Activated CD4-positive, alpha-beta T cell treated with anti-CD3 and anti-CD28 coated beads, Interleukin-2, amount 50 U/mL, for 24 hours (primary cell): ENCODE results near the gene WNT1.
A peak's percentile ranks its signal among the peaks of the same experiment; 100 is the strongest.

Source experiments
- DNase-seq, 2 donors: peaks; one replicate each; pipeline ENCODE4 v3.0.0-alpha.2; 2020; ENCODE audit warnings: low read depth in 1 of 2, low spot score in 1 of 2

Gene WNT1

GRCh38 chr12:48999371-49000131, 21.4 kb downstream of the WNT1 start, which contains the start of gene DDN:
Gene DDN, minus strand, starts transcription at chr12:48999375. Its CDS starts 88 bp downstream, at chr12:48999287.
- DNase-seq: peak in 1 of 2 donors; percentile 13

GRCh38 chr12:49000346-49000745, 22.2 kb downstream of the WNT1 start:
- no peak for DNase-seq

- DNase-seq: no peak
Measured at GRCh38 chr12:49008943-49009342, 30.8 kb downstream of the WNT1 start.

GRCh38 chr12:49010092-49010668, 32.1 kb downstream of the WNT1 start:
- DNase-seq: no peak

- DNase-seq: no peak
Measured at GRCh38 chr12:49012739-49013138, 34.6 kb downstream of the WNT1 start.

- no peak for DNase-seq
Measured at GRCh38 chr12:49013428-49013827, 35.3 kb downstream of the WNT1 start.

DNA sequence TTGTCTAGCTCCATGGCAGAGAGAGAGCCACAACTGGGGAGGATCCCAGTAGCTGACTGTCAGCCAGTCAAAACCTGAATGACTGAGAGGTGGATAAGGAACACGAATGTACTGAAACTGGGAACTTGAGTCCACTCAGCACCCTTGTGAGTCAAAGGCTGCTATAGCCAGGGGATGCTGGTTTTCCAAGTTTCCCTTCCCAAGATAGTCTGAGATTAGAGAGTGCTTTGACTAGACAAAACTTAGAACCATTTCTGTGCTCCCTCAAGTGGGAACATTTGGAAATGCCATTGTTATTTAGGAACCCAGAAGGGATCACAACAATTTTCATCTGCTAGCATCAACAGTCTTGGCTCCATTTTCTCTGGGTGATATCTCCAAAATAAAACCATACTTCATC, 36.4 kb downstream of the WNT1 start:
- DNase-seq: no peak

- DNase-seq: no peak
Measured at GRCh38 chr12:49015196-49015595, 37.1 kb downstream of the WNT1 start.

GRCh38 chr12:49017891-49018260, 39.8 kb downstream of the WNT1 start:
- no peak for DNase-seq

GRCh38 chr12:49018261-49019119, 40.4 kb downstream of the WNT1 start, which contains the start of gene PRKAG1:
Gene PRKAG1, minus strand, starts transcription at chr12:49018776. Its CDS starts 36 bp downstream, at chr12:49018740.
- DNase-seq: peak; percentile 89 to 95

- DNase-seq: no peak
Measured at GRCh38 chr12:49019120-49019430, 41.0 kb downstream of the WNT1 start.

DNA sequence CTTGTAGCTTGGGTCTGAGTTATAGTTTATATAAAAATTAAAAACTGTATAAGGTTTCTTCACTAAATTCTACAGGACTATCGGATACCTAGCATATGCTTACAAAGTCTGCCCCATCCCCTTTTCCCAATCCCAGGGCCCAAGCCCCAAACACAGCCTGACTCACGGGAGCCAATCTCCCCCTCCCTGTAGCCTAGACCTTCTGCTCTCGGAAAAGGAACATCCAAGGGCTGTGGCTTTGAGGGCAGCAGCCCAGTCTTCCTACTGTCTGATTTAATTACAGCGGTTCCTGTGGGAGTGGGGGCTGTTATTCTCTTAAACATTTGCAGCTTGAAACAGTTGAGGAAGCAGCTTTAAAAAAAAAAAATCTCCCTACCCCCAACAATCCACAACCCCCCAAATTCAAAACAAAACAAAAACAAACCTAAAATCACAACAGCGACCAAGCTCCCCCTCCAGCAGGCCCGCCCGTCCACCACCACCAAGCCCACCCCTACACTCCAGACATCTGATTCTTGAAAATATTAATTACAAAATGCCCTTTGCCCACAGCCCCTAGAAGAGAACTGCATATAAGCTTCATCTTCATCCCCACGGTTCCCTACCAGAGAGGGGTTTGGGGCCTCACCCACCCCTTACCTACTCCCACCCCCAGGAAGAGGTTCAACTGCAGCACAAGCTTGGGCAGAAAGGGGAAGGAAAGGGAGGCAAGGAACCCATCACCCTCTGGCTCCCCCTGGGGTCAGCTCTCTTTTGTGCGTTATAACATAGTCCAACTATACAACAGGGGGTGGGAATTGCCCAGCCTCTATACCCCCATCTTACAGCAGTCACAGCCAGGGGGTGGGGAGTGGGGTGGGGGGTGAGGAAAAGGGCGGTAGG, 41.6 kb downstream of the WNT1 start:
- no peak for DNase-seq

DNA sequence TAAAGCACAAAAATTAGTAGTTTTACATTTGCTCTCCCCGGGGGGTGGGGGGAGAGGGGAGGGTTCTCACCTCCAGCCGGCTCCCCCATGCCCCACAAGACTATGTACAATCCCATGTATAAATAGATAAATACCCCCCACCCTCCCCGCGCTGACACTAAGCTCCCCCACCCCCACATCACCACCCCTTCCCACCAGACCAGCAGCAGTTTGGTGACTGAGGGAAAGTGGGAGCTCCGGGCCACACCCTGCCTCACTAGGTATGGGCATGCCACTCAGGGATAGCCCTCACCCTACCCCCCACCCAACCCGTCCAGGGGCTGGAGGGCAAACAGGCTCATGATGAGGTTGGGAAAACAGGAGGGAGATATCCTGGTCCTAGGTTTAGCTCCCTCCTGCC, 42.3 kb downstream of the WNT1 start:
- DNase-seq: no peak

- DNase-seq: no peak
Measured at GRCh38 chr12:49021292-49021915, 43.3 kb downstream of the WNT1 start.

DNA sequence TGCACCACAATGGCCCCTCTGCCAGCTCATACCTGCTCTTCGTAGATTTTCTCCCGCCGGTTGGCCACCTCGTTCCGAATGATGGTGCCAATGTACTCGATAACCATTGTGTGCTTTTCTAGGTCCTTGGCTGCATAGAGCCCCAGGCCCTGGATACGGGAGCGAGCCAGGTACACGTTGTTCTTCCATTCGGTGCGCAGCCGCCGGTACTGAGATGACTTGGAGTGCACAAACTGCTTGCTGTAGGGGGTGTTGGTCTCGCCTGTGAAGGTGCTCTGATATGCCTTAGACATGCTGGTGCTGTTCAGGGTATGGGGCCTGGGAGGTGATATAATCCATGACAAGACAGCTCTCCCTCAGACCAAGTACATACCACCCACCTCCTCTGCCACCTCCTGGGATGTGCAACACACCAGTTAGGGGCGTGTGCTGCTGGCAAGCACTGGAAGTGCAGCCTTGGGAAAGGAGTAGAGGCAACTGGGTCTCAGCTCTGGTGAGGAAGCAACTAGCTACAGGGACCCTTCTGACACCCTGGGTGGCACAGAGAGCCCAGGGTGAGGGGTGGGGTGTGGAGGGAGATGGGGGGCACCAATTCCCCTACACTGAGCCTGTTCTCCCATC, 44.5 kb downstream of the WNT1 start:
- DNase-seq: no peak

GRCh38 chr12:49023812-49024211, 45.7 kb downstream of the WNT1 start:
- DNase-seq: no peak

DNA sequence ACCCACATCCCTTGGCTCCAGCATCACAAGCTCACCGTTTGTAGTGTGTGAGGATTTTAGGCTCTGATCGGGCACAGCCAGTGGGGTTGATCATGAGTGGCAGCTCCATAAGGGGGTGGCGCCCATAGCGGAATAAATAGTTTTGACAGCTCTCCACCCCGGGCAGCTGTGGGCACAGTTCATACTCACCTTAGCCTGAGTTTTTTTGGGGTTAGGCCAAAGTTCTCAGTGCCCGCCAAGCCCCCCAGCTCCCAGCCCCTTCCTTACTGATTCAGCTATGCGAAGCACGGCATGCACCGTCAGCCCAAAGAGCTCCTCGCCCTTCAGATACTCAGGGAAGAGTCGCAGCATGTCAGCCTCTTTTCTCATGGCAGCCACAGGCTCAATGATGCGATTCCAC, 46.4 kb downstream of the WNT1 start:
- DNase-seq: no peak

- no peak for DNase-seq
Measured at GRCh38 chr12:49025463-49025862, 47.3 kb downstream of the WNT1 start.

DNA sequence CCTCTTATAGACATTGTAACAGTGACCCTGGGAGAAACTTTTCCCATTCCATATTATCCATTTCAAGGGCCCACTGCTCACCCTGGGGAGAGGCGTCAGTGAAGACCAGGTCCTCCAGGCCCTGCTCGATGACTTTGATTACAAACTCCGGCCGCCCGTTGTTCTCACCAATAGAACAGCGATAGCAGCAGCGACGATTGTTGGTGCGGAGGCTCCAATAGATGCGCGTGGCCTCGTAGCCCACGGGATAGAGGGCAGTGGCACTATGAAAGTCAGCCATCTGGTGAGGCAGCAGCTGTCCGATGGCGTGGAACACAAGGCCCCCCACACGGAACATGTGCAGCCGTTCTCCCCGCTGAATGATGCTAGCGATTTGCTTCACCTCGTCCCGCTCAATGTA, 48.0 kb downstream of the WNT1 start:
- no peak for DNase-seq
